NCI-H1930 (cell line): ENCODE results near the gene MYBBP1A.

Experiments
- DNase-seq, 2 experiments: peaks; one replicate each; lab custom pipeline; 2025; lab: John Stamatoyannopoulos, UW

MYBBP1A gene

GRCh38 chr17:4548721-4549531 lies 6.3 kb downstream of the MYBBP1A start:
- DNase-seq = no peak

DNA sequence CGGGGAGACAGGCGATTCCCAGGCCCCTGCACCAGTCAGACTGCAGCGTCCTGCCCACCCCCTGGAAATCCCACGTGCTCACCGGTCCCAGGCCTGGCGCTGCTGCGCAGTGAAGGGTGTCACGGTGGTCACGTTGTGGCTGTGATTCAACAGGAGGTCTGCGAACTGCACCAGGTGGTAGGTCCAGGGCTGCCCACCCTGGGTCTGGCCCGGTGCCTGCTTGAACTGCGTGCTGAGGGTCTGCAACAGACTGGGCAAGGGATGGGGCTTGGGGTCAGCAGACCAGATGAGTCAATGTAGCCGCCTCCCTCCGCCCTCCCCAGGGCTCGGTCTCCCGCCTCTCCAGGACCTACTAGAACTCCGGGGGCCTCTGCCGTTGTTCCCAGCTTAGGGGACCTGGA lies 7.1 kb downstream of the MYBBP1A start:
- DNase-seq = no peak

- DNase-seq = no peak
Observed at GRCh38 chr17:4547118-4547906, 7.9 kb downstream of the MYBBP1A start.

GRCh38 chr17:4545217-4545951 lies 9.8 kb downstream of the MYBBP1A start:
- DNase-seq = no peak

- DNase-seq = no peak
Observed at GRCh38 chr17:4544951-4545216, 10.3 kb downstream of the MYBBP1A start.

- no peak for DNase-seq
Observed at GRCh38 chr17:4544135-4544950, 10.8 kb downstream of the MYBBP1A start.

DNA sequence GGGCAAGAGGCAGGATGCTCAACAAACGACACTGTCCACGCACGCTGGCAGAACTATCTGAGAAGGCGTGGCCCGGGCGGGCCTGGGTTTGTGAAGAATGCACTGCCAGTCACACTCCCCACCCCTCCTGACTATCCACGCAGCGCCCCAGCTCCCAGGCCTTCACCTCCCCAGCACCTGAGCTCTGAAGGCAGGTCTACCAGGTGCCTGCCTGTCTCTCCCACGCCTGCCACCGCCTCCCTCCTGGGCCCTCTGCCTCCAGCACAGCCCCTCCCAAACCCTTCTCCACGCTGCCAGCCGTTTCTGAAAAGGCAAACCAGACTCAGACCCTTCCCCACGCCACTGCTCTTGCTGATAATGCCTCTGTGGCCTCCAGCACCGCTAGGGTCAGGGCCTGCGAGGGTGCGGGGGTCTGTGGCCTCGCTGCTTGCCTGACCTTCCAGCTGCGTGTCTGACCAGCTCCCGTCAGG lies 11.6 kb downstream of the MYBBP1A start:
- DNase-seq = no peak

GRCh38 chr17:4542726-4543191 lies 12.4 kb downstream of the MYBBP1A start:
- DNase-seq = no peak

GRCh38 chr17:4542003-4542725 lies 13.0 kb downstream of the MYBBP1A start:
- no peak for DNase-seq

GRCh38 chr17:4541328-4542002 lies 13.7 kb downstream of the MYBBP1A start:
- DNase-seq = no peak

DNA sequence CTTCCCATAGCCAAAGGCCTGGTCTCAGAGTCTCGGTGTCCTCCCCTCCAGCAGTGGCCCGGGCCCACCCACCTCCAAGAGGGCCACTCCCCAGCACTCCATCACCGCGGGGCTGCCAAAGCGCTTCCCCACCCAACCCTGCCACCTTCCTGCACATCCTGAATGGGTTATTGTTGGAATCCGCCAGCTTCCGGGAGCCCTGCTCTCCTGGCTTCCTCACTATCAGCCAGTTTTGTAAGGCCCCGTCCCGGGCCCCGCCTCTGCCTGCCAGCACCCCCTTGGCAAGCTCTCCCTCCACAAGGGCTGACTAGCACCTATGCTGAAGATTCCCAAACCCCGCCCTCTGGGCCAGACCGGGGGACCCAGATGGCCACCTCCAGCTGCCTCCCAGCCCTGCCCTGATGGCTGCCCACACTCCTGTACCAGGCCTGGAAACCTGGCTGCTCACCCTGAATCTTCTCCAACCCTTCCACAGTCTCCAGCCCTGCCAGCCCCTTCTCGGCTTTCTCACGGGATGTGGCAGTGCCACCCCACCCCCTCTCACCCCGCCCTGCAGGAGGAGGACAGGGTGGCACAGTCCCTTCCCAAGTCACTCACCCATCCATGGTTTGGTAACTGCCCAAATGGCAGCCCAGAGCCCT lies 14.4 kb downstream of the MYBBP1A start:
- no peak for DNase-seq

- DNase-seq = no peak
Observed at GRCh38 chr17:4540224-4540651, 14.9 kb downstream of the MYBBP1A start.

DNA sequence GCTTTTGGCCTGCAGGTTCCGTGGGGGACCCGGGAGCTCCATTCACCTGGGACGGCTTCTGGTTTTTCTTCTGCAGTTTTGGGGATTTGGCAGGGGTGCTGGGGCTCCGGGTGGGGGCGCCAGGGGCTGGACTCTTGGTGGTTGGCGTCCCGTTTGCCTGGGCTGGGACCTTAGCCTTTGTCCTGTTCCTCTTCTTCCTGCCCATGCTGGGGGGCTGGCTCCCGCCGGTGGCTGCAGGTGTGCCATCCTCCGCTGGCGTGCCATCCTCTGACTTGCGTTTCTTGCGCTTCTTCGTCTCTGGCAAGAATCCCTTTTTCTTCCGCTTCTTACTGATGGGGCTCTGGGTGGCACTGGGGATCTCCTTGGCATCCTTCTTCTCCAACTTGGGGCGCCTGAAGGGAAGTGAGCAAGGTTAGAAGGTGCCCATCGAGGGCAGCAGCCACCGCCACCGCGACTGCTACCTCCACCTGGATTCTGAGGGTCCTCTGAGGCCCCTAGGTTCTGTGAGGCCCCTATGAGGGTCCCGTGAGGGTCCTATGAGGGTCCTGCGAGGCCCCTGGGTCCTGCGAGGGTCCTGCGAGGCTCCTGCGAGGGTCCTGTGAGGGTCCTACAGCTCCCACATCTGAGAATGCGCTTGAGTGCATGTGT lies 15.5 kb downstream of the MYBBP1A start:
- DNase-seq = no peak

DNA sequence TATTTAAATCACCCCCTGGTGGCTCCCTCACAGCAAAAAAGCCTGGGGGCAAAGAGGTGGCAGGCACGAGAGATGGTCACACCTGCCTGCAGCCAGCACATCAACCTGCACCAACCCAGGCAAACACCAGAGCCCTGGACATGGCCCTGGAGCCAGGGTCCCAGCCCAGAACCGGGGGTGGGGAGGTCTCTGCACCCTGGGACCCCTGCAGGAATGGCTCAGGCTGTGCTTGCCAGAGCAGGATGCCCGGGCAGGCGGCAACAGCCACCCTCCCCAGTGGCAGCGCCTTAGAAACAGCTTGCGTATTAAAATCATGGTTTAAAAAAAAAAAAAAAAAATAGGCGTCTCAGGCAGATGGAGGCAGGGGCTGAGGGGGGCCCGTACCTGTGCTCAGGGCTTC lies 16.2 kb downstream of the MYBBP1A start:
- DNase-seq = no peak

- no peak for DNase-seq
Observed at GRCh38 chr17:4538236-4539002, 16.8 kb downstream of the MYBBP1A start.

GRCh38 chr17:4537451-4538235 lies 17.5 kb downstream of the MYBBP1A start:
- DNase-seq = no peak

GRCh38 chr17:4536742-4537411 lies 18.3 kb downstream of the MYBBP1A start:
- no peak for DNase-seq
